ENCODE results near the gene HOXC5.
"Not testable (repeated sequence)": the region's sequence is repeated elsewhere in the genome, so short reads cannot be mapped to it uniquely, and the experiment has no call there.

Gene HOXC5

GRCh38 chr12:54037360-54038283 lies 4.8 kb downstream of the HOXC5 start:
- H3K27ac Mint-ChIP-seq = no peak overlapping the region
- H3K36me3 Mint-ChIP-seq (ENCODE audit: low read depth) = no peaks in the 10 kb centered on the region
- H3K9me3 Mint-ChIP-seq = no peaks in the 10 kb centered on the region
- H3K27me3 Mint-ChIP-seq = peaks cover 83% of the 10 kb centered on the region
- peaks cover 15% of the 10 kb centered on the region for H3K4me1 Mint-ChIP-seq
- ATAC-seq (no peak), DNase-seq (no peak)
- H3K4me3 Mint-ChIP-seq = no peak overlapping the region

- no peaks in the 10 kb centered on the region for H3K36me3 Mint-ChIP-seq (ENCODE audit: low read depth)
- peaks cover 83% of the 10 kb centered on the region for H3K27me3 Mint-ChIP-seq
- DNase-seq = no peak
- no peak for ATAC-seq
- H3K9me3 Mint-ChIP-seq = no peaks in the 10 kb centered on the region
- no peak overlapping the region for H3K27ac Mint-ChIP-seq
- no peak overlapping the region for H3K4me3 Mint-ChIP-seq
- H3K4me1 Mint-ChIP-seq = peaks cover 7% of the 10 kb centered on the region
Observed at GRCh38 chr12:54038284-54038870, 5.5 kb downstream of the HOXC5 start.

- Mint-ChIP-seq H3K36me3 (ENCODE audit: low read depth) (no peaks in the 10 kb centered on the region), H3K27me3 (peaks cover 85% of the 10 kb centered on the region), H3K9me3 (no peaks in the 10 kb centered on the region), H3K4me3 (no peak overlapping the region), H3K27ac (no peak overlapping the region), H3K4me1 (peaks cover 4% of the 10 kb centered on the region)
- ATAC-seq = no peak
- DNase-seq = no peak
Observed at GRCh38 chr12:54038871-54039414, 6.1 kb downstream of the HOXC5 start.

- no peak for DNase-seq
- no peaks in the 10 kb centered on the region for H3K36me3 Mint-ChIP-seq (ENCODE audit: low read depth)
- H3K4me1 Mint-ChIP-seq = peaks cover 4% of the 10 kb centered on the region
- H3K27me3 Mint-ChIP-seq = peaks cover 87% of the 10 kb centered on the region
- H3K4me3 Mint-ChIP-seq = no peak overlapping the region
- no peaks in the 10 kb centered on the region for H3K9me3 Mint-ChIP-seq
- no peak overlapping the region for H3K27ac Mint-ChIP-seq
- ATAC-seq = no peak
Observed at GRCh38 chr12:54039417-54040147, 6.7 kb downstream of the HOXC5 start.

- DNase-seq (no peak), ATAC-seq (no peak)
- no peaks in the 10 kb centered on the region for H3K36me3 Mint-ChIP-seq (ENCODE audit: low read depth)
- no peaks in the 10 kb centered on the region for H3K9me3 Mint-ChIP-seq
- no peak overlapping the region for H3K27ac Mint-ChIP-seq
- no peak overlapping the region for H3K4me3 Mint-ChIP-seq
- H3K27me3 Mint-ChIP-seq = peaks cover 88% of the 10 kb centered on the region
- H3K4me1 Mint-ChIP-seq = peaks cover 3% of the 10 kb centered on the region
Observed at GRCh38 chr12:54040148-54040494, 7.3 kb downstream of the HOXC5 start.

- Mint-ChIP-seq H3K27me3 (peaks cover 88% of the 10 kb centered on the region), H3K36me3 (ENCODE audit: low read depth) (no peaks in the 10 kb centered on the region), H3K9me3 (no peaks in the 10 kb centered on the region), H3K27ac (no peak overlapping the region), H3K4me1 (peaks cover 3% of the 10 kb centered on the region), H3K4me3 (no peak overlapping the region)
- DNase-seq (no peak), ATAC-seq (no peak)
Observed at GRCh38 chr12:54040648-54041047, 7.8 kb downstream of the HOXC5 start.

GRCh38 chr12:54041097-54041690 lies 8.3 kb downstream of the HOXC5 start:
- no peak overlapping the region for H3K27ac Mint-ChIP-seq
- peaks cover 3% of the 10 kb centered on the region for H3K4me1 Mint-ChIP-seq
- no peak overlapping the region for H3K4me3 Mint-ChIP-seq
- no peaks in the 10 kb centered on the region for H3K36me3 Mint-ChIP-seq (ENCODE audit: low read depth)
- no peak for DNase-seq
- no peaks in the 10 kb centered on the region for H3K9me3 Mint-ChIP-seq
- no peak for ATAC-seq
- H3K27me3 Mint-ChIP-seq = peaks cover 89% of the 10 kb centered on the region

GRCh38 chr12:54042033-54042432 lies 9.2 kb downstream of the HOXC5 start:
- peaks cover 91% of the 10 kb centered on the region for H3K27me3 Mint-ChIP-seq
- not testable (repeated sequence) for H3K9me3 Mint-ChIP-seq; H3K36me3 Mint-ChIP-seq (ENCODE audit: low read depth); DNase-seq; H3K4me1 Mint-ChIP-seq; ATAC-seq; H3K4me3 Mint-ChIP-seq; H3K27ac Mint-ChIP-seq

GRCh38 chr12:54042970-54043853 lies 10.4 kb downstream of the HOXC5 start:
- H3K4me1 Mint-ChIP-seq = peaks cover 6% of the 10 kb centered on the region
- H3K27me3 Mint-ChIP-seq = peaks cover 92% of the 10 kb centered on the region
- no peak overlapping the region for H3K27ac Mint-ChIP-seq
- no peak for DNase-seq
- ATAC-seq = no peak
- no peaks in the 10 kb centered on the region for H3K36me3 Mint-ChIP-seq (ENCODE audit: low read depth)
- H3K4me3 Mint-ChIP-seq = no peak overlapping the region
- no peaks in the 10 kb centered on the region for H3K9me3 Mint-ChIP-seq

- no peaks in the 10 kb centered on the region for H3K36me3 Mint-ChIP-seq (ENCODE audit: low read depth)
- no peak for ATAC-seq
- peaks cover 93% of the 10 kb centered on the region for H3K27me3 Mint-ChIP-seq
- no peak for DNase-seq
- no peak overlapping the region for H3K4me3 Mint-ChIP-seq
- H3K9me3 Mint-ChIP-seq = no peaks in the 10 kb centered on the region
- peaks cover 6% of the 10 kb centered on the region for H3K4me1 Mint-ChIP-seq
- H3K27ac Mint-ChIP-seq = no peak overlapping the region
Observed at GRCh38 chr12:54044425-54045103, 11.7 kb downstream of the HOXC5 start.

GRCh38 chr12:54045401-54045800 lies 12.6 kb downstream of the HOXC5 start:
- no peak overlapping the region for H3K27ac Mint-ChIP-seq
- no peak for DNase-seq
- peaks cover 13% of the 10 kb centered on the region for H3K4me1 Mint-ChIP-seq

GRCh38 chr12:54045868-54046521 lies 13.1 kb downstream of the HOXC5 start:
- DNase-seq = no peak
- no peak overlapping the region for H3K4me3 Mint-ChIP-seq
- peaks cover 95% of the 10 kb centered on the region for H3K27me3 Mint-ChIP-seq
- H3K36me3 Mint-ChIP-seq (ENCODE audit: low read depth) = no peaks in the 10 kb centered on the region
- peaks cover 13% of the 10 kb centered on the region for H3K4me1 Mint-ChIP-seq
- H3K27ac Mint-ChIP-seq = no peak overlapping the region
- H3K9me3 Mint-ChIP-seq = no peaks in the 10 kb centered on the region
- no peak for ATAC-seq

More at GRCh38 chr12:54045401-54045800, 12.6 kb downstream of the HOXC5 start:
- Mint-ChIP-seq H3K9me3 (no peaks in the 10 kb centered on the region), H3K36me3 (ENCODE audit: low read depth) (no peaks in the 10 kb centered on the region), H3K27me3 (peaks cover 93% of the 10 kb centered on the region), H3K4me3 (no peak overlapping the region)
- ATAC-seq = no peak

- ATAC-seq (no peak), DNase-seq (no peak)
- Mint-ChIP-seq H3K36me3 (ENCODE audit: low read depth) (peaks cover under 1% of the 10 kb centered on the region), H3K27me3 (peaks cover 95% of the 10 kb centered on the region), H3K4me3 (peak overlapping the region; percentile 50), H3K9me3 (no peaks in the 10 kb centered on the region), H3K27ac (no peak overlapping the region), H3K4me1 (peaks cover 14% of the 10 kb centered on the region)
Observed at GRCh38 chr12:54046809-54047159, 13.9 kb downstream of the HOXC5 start.
